NCI-H1105 (cell line): ENCODE data around the gene USP10.

Experiments used
- DNase-seq: peaks from one replicate; lab custom pipeline; 2025; lab: John Stamatoyannopoulos, UW

Gene USP10

DNA sequence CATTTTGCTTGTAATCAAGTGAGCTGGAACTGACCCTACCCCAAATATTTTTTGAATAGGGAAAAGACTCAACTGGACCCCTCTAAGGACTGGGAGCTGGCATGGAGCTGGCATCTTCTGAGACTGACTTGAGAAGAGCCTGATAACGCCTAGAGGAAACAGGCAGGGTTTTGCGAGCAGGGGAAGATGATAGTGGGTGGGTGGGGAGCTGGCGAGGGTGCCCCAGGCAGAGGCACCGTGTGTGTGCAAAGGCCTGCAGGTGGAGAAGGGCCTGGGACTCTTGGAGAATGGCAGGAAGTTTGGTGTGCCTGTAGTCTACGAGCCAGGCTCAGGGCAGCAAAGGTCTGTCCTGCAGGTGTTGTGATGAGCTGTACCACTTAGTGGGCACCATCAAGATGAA, 124.1 kb downstream of the USP10 start:
- no peak for DNase-seq

DNA sequence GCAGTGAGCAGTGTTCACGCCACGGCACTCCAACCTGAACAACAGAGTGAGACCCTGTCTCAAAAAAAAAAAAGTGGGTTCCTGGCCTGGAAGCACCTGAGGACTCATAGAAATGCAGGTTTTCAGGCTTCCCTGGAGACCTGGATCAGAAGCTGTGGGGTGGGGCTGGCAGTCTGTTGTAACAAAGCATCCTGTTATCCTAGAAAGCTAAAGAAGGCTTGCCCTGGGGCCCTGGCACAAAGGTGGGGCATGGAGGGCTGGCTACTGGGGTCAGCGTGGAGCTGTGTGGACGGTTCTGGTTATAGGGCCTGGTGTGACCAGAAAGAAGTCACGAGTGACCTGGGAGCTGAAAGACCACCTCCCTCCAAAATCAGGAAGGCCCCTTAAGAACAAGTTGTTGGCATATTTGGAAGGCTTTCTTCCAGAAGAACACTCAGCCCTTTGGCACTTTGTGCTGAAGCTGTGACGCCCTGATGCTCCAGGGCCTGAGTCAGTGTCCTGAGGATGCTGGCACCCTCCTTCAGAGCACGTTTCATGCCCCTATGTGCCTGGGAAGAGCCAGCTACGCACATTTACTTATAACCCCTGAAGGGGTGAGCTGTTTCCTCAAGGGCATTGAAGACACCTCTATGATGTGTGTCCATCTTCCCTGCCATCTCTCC, 126.2 kb downstream of the USP10 start:
- no peak for DNase-seq

DNA sequence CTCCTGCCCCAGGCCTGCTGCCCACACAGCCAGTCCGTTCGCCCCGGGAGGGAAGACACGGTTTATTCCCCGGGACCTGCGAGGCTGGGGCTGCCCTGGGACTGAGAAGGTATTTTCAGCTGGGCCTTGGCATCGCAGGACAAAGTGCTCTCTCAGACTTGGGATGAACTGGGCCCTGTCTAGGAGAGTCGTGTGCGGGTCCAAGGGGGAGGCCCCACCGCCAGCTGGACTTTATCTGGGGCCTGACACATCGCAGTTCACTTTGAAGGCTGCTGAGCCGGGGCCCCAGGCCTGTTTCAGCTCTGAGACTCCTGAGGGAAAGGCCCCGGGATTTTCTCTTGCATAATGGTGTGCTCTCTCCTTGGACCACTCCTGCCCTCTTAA, 126.8 kb downstream of the USP10 start:
- DNase-seq, result no peak

DNA sequence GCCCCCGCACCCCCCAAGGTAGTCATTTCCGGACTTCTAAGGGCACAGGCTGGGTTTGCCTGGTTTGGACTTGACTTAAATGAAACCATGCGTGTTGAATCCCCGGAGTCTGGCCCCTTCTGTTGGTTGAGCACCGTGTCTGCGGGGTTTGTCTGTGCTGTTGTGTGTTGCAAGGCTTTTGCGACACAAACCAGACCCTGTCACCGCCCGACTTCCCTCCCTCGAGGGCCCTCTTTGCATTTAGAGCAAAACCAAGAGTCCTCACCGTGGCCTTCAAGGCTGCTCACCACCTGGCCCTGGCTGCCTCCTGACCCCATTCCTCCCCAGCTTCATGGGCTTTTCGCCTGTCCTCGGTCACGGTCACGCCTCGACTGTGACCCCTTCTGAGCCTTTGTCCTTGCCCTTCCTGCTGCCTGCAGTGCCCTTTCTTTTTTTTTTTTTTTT, 127.4 kb downstream of the USP10 start:
- no peak for DNase-seq

DNA sequence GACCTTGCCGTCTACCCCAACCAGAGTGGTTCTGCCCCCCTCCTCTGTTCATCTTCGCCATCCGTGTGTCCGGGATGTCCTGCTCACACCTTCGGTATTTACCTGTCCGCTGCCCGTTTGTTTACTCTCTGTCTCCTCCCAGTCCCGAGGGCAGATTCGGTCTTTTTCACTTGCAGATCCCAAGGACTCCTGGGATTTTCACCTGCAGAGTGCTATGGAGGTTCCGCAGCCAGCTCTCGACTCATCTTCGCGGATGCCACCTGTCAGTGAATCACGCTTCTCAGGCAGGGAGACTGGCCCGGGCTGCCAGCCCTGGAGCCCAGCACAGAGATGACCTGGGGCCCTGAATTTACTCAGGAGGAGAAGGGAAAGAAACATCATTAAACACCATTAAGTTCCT, 128.1 kb downstream of the USP10 start:
- DNase-seq, result no peak

DNA sequence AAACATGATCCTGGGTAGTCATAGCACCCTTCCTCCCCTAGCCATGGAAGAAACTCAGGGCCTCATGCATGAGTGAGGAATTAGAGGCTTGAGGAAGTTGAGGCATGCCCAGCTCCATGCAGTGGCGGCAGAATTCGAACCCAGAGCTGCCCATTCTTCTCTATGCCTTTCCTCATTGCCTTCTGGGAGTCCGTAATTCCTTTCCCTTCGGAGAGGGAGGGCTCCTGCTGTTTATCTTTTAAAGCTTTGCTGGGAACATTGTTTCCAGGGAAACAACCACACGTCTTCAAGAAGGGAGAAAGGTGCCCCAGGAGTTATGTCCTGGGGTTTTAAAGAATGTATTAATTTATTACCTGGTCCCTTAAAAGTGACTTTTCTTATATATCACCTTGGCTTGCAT, 128.5 kb downstream of the USP10 start:
- no peak for DNase-seq
